HG03565 (cell line): ENCODE data around the gene EGLN2.
"Not testable (repeated sequence)": the region's sequence is repeated elsewhere in the genome, so short reads cannot be mapped to it uniquely, and the experiment has no call there.

ENCODE experiments used
- ATAC-seq: cut with Tn5 transposase; IDR thresholded peaks from one replicate; pipeline ENCODE4 v1.9.1; 2021; ENCODE audit warnings: mild to moderate bottlenecking, moderate library complexity; ENCODE audit not compliant: unreplicated experiment

The EGLN2 gene

GRCh38 chr19:40815223-40815622 lies 16.2 kb downstream of the EGLN2 start:
- no peak for ATAC-seq

- not testable (repeated sequence) for ATAC-seq
Measured at GRCh38 chr19:40818480-40819399, 19.7 kb downstream of the EGLN2 start.

DNA sequence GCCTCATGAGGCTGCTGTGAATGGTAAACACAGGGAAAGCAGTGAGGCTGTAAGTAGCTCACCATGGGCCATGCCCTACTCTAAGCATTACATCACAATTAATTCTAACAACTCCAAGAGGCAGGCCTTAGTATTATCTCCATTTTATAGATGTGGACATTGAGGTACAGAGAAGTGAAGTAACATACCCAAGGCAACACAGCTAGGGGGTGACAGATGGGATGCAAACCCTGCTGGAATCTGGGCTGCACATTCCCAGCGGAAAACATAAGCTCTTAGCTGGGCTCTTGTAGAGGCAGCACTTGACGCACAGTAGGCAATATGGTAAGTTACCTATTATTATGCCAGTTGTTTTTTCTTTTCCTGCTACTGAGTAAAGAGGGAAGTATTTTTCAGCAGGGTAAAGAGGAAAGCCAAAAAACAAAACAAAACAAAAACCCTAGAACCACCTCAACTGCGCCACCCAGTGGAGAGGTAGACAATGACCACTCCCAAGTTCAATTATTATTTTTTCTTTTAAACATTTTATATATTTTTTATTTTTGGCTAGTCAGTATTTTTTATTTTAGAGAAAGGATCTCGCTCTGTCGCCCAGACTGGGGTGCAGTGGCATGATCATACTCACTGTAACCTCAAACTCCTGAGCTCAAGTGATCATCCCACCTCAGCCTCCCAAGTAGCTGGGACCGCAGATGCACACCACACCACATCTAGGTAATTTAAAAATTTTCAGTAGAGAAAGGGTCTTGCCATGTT lies 20.7 kb downstream of the EGLN2 start:
- not testable (repeated sequence) for ATAC-seq

- no peak for ATAC-seq
Measured at GRCh38 chr19:40822161-40822560, 23.2 kb downstream of the EGLN2 start.

DNA sequence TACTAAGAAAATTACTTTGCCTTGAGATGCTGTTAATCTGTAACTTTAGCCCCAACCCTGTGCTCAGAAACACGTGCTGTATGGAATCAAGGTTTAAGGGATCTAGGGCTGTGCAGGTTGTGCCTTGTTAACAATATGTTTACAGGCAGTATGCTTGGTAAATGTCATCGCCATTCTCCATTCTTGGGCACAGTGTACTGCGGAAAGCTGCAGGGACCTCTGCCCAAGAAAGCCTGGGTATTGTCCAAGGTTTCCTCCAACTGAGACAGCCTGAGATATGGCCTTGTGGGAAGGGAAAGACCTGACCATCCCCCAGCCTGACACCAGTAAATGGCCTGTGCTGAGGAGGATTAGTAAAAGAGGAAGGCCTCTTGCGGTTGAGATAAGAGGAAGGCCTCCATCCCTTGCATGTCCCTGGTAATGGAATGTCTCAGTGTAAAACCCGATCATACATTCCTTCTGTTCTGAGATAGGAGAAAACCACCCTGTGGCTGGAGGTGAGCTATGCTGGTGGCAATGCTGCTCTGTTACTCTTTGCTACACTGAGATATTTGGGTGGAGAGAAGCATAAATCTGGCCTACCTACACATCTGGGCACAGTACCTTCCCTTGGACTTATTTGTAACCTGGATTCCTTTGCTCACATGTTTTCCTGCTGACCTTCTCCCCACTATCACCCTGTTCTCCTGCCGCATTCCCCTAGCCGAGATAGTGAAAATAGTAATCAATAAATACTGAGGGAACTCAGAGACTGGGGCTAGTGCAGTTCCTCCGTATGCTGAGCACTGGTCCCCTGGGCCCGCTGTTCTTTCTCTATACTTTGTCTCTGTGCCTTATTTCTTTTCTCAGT lies 23.9 kb downstream of the EGLN2 start:
- not testable (repeated sequence) for ATAC-seq

DNA sequence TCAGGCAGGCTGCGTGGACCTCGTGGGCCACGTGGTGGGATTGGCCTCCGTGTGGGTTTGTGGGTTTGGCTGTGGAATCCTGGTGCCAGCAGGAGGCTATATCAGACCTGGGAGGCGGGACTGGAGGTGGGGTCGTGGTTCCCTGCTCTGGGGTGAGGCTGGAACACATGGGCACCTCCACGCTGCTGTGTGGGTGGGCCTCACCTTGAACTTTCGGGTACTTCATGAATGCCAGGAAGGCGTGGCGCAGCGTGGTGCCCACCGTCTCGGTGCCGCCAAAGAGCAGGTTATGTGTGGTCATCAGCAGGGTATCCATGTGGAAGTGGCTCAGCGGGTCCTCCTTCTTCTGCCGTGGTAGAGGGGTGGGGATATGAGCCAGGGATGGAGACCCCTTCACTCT lies 25.9 kb downstream of the EGLN2 start:
- ATAC-seq, result not testable (repeated sequence)

DNA sequence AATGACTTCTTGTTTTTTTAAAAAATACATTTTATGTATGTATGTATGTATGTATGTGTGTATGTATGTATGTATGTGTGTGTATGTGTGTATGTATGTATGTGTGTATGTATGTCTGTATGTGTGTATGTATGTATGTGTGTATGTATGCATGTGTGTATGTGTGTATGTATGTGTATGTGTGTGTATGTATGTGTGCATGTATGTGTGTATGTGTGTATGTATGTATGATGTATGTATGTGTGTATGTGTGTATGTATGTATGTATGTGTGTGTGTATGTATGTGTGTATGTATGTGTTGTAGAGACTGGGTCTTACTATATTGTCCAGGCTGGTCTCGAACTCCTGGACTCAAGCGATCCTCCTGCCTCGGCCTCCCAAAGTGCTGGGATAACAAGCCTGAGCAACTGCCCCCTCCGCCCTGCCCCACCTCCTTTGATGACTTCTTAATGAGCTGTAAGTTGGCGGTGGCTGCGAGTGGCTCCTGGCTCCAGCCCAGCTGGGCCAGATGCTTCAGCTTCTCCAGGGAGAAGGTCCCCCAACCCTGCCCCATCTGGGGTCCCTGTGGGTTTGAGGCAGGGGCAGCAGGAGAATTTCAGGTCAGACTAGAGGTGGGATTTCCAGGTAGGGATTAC lies 26.6 kb downstream of the EGLN2 start:
- ATAC-seq, result not testable (repeated sequence)

DNA sequence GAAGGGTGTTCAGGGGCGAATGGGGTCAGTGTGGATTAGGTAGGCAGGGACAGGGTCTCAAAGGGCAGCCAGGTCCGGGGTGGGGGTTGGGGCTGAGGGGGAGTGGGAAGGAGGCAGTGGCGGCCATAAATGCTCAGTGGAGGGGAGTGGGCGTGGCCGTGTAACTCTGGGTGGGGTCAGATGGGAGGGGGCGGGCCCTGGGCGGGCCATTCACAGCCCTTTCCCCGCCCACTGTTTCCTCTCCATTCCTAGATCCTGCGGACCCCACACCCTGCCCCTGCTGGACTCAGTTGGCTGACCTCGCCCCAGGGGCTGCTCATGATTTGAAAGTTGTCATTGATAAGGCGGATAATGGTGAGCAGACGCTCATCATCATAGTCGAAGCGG lies 27.3 kb downstream of the EGLN2 start:
- not testable (repeated sequence) for ATAC-seq

- not testable (repeated sequence) for ATAC-seq
Measured at GRCh38 chr19:40826699-40827385, 27.9 kb downstream of the EGLN2 start.

- ATAC-seq, result no peak
Measured at GRCh38 chr19:40827386-40828247, 28.6 kb downstream of the EGLN2 start.

DNA sequence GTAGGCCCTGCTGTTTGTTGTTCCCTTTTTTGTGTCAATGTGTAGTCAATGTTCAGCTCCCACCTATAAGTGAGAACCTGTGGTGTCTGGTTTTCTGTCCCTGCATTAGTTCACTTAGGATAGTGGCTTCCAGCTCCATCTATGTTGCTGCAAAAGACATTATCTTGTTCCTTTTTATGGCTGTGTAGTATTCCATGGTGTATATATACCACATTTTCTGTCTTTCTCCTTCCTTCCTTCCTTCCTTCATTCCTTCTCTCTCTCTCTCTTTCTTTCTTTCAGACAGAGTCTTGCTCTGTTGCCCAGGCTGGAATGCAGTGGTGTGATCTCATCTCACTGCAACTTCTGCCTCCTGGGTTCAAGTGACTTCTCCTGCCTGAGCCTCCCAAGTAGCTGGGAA lies 30.2 kb downstream of the EGLN2 start:
- no peak for ATAC-seq

DNA sequence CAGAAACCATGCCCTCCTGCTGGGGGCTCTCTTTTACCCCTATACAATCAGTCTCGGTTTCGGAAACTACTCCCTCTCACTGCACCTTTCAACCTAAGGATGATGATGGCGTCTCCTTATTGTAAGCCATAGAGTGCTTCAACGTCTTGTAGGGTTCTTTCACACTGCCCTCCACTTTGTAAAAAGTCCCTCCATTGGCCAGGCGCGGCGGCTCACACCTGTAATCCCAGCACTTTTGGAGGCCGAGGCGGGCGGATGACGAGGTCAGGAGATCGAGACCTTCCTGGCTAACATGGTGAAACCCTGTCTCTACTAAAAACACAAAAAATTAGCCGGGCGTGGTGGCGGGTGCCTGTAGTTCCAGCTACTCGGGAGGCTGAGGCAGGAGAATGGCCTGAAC lies 31.8 kb downstream of the EGLN2 start:
- not testable (repeated sequence) for ATAC-seq

- no peak for ATAC-seq
Measured at GRCh38 chr19:40831502-40832430, 32.8 kb downstream of the EGLN2 start.

DNA sequence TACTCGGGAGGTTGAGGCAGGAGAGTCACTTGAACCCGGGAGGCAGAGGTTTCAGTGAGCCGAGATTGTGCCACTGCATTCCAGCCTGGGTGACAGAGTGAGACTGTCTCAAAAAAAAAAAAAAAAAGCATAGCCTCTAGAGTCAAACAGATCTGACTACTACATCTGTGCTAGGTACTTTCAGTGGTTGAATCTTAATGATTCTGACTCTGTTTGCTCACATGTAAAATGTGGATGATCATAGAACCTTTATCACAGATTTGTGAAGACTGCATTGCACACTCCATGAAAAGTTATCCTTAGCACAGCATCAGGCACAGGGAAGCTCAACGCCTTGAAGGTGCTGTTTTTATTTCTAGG lies 33.4 kb downstream of the EGLN2 start:
- ATAC-seq, result not testable (repeated sequence)

- ATAC-seq, result not testable (repeated sequence)
Measured at GRCh38 chr19:40833728-40834533, 34.9 kb downstream of the EGLN2 start.

DNA sequence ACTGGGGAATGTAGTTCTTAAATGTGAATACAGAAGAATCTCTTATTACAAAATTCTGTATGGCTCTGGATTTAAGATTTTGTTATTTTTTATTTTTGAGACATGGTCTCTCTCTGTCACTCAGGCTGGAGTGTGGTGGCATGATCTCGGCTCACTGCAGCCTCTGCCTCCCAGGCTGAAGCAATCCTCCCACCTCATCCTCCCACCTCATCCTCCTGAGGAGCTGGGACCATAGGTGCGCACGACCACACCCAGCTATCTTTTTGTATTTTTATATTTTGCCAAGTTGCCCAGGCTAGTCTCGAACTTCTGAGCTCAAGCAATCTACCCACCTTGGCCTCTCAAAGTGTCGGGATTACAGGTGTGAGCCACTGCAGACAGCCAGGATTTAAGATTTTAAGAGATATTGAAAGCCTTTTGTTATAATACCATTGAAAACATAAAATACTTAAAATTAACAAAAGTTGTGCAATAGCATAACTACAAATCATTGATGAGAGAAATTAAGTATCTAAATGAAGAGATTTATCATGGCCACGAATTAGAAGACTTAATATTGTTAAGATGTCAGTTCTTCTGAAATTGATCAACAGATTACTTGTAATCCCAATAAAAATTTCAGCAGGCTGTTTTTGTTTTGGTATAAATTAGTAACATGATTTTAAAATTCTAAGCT lies 37.9 kb downstream of the EGLN2 start:
- no peak for ATAC-seq

DNA sequence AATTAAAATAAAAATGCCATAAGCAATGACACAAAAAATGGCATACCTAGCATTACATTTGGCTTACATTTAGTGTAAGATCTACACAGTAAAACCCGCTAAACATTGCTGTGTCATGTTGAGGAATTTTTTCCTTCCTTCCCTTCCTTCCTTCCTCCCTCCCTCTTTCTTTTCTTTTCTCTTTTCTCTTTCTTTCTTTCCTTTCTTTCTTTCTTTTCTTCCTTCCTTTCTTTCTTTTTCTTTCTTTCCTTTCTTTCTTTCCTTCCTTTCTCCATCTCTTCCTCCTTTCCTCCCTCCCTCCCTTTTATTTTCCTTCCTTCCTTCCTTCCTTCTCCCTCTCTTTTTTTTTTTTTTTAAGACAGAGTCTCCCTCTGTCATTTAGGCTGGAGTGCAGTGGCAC lies 39.5 kb downstream of the EGLN2 start:
- not testable (repeated sequence) for ATAC-seq
